Neural crest cell (in vitro differentiated cells): ENCODE data around the gene RHOT1. TPM values are rescaled to one million over a fixed set of nuclear protein-coding genes. Genes with fewer than 3 reads are reported as not detected.
"Not testable (repeated sequence)": the region's sequence is repeated elsewhere in the genome, so short reads cannot be mapped to it uniquely, and the experiment has no call there.

Experiments used
- DNase-seq: peaks from one replicate; pipeline ENCODE4 v3.0.0; 2021; ENCODE audit warnings: low read depth, mixed read lengths, low spot score
- H3K27ac Mint-ChIP-seq: one replicate; pipeline ENCODE4 v1.8.0; 2021; ENCODE audit warnings: mild to moderate bottlenecking, mixed read lengths; ENCODE audit not compliant: unreplicated experiment
- H3K27me3 Mint-ChIP-seq: 2 replicates; pipeline ENCODE4 v1.8.0; 2021; ENCODE audit warnings: low read depth, mild to moderate bottlenecking, mixed read lengths
- H3K36me3 Mint-ChIP-seq: 2 replicates; pipeline ENCODE4 v1.8.0; 2021; ENCODE audit warnings: low read depth, mild to moderate bottlenecking, mixed read lengths
- H3K4me1 Mint-ChIP-seq: 2 replicates; pipeline ENCODE4 v1.8.0; 2021; ENCODE audit warnings: mixed read lengths
- H3K4me3 Mint-ChIP-seq: one replicate; pipeline ENCODE4 v1.8.0; 2021; ENCODE audit warnings: mild to moderate bottlenecking, mixed read lengths
- H3K9me3 Mint-ChIP-seq: 2 replicates; pipeline ENCODE4 v1.8.0; 2021; ENCODE audit warnings: mixed read lengths
- total RNA-seq: library from RNA; stranded (reverse); gene quantifications from 2 replicates; pipeline ENCODE4 v1.2.1, GENCODE V29; 2021
- TF ChIP-seq, protein P1 (sequence below): fragments of 200-600 bp; sonication (generic); conservative IDR thresholded peaks from 2 replicates; pipeline ENCODE4 v1.5.0; 2021; ENCODE audit warnings: antibody characterized with exemption, mild to moderate bottlenecking

The RHOT1 gene
- total RNA-seq, 1 donor from 2014 or later, result 30.1 TPM

DNA sequence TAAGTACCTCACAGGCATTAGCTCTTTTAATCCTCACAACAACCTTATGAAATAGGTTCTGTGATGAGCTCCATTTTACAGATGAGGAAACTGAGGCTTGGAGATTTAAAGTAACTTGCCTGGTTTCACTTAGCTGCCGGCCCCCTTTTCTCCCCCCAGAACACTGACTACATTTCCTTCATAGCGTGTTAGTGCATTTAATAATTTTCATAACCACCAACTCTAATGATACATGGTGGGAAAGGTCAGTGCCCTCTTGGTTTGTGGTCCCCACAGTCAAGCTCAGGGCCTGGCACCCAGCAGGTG, 16.5 kb upstream of the RHOT1 start:
- Mint-ChIP-seq H3K9me3 (peaks cover 1% of the 10 kb centered on the region), H3K27me3 (no peaks in the 10 kb centered on the region), H3K4me1 (peaks cover 13% of the 10 kb centered on the region), H3K27ac (no peak overlapping the region), H3K4me3 (no peak overlapping the region), H3K36me3 (no peaks in the 10 kb centered on the region)
- TF ChIP-seq, protein P1, sequence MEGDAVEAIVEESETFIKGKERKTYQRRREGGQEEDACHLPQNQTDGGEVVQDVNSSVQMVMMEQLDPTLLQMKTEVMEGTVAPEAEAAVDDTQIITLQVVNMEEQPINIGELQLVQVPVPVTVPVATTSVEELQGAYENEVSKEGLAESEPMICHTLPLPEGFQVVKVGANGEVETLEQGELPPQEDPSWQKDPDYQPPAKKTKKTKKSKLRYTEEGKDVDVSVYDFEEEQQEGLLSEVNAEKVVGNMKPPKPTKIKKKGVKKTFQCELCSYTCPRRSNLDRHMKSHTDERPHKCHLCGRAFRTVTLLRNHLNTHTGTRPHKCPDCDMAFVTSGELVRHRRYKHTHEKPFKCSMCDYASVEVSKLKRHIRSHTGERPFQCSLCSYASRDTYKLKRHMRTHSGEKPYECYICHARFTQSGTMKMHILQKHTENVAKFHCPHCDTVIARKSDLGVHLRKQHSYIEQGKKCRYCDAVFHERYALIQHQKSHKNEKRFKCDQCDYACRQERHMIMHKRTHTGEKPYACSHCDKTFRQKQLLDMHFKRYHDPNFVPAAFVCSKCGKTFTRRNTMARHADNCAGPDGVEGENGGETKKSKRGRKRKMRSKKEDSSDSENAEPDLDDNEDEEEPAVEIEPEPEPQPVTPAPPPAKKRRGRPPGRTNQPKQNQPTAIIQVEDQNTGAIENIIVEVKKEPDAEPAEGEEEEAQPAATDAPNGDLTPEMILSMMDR, result no peak
- no peak for DNase-seq

DNA sequence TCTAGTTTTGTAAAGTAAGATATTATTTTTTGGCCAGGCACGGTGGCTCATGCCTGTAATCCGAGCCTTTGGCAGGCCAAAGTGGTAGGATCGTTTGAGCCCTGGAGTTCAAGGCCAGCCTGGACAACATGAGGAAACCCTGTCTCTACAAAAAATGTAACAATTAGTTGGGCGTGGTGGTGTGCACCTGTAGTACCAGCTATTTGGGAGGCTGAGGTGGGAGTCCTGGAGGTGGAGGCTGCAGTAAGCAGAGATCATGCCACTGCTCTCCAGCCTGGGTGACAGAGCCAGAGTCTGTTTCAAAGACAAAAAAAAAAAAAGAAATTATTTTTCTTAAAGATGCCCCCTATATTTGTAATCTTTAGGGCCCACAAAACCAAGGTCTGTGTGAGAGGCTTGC, 16.0 kb upstream of the RHOT1 start:
- Mint-ChIP-seq H3K4me3 (peak overlapping the region; percentile 92), H3K27me3 (no peaks in the 10 kb centered on the region), H3K4me1 (peaks cover 13% of the 10 kb centered on the region), H3K27ac (no peak overlapping the region), H3K36me3 (no peaks in the 10 kb centered on the region), H3K9me3 (peaks cover 3% of the 10 kb centered on the region)
- no peak for DNase-seq
- TF ChIP-seq, protein P1, result no peak

DNA sequence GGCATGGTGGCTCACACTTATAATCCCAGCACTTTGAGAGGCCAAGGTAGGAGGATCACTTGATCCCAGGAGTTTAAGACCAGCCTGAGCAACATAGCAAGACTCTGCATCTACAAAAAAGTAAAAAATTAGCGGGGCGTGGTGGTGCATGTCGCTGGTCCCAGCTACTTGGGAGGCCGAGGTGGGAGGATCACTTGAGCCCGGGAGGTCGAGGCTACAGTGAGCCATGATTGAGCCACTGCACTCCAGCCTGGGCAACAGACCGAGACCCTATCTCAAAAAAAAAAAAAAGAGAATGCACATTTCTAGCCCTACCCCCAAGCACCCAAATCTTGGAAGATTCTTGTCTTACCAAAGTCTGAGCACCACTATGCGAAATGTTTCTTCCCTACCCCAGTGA, 15.6 kb upstream of the RHOT1 start:
- Mint-ChIP-seq H3K9me3 (peaks cover 3% of the 10 kb centered on the region), H3K4me3 (peak overlapping the region; percentile 92), H3K27ac (no peak overlapping the region), H3K27me3 (no peaks in the 10 kb centered on the region), H3K4me1 (peaks cover 13% of the 10 kb centered on the region), H3K36me3 (no peaks in the 10 kb centered on the region)
- TF ChIP-seq, protein P1, result no peak
- DNase-seq, result no peak

DNA sequence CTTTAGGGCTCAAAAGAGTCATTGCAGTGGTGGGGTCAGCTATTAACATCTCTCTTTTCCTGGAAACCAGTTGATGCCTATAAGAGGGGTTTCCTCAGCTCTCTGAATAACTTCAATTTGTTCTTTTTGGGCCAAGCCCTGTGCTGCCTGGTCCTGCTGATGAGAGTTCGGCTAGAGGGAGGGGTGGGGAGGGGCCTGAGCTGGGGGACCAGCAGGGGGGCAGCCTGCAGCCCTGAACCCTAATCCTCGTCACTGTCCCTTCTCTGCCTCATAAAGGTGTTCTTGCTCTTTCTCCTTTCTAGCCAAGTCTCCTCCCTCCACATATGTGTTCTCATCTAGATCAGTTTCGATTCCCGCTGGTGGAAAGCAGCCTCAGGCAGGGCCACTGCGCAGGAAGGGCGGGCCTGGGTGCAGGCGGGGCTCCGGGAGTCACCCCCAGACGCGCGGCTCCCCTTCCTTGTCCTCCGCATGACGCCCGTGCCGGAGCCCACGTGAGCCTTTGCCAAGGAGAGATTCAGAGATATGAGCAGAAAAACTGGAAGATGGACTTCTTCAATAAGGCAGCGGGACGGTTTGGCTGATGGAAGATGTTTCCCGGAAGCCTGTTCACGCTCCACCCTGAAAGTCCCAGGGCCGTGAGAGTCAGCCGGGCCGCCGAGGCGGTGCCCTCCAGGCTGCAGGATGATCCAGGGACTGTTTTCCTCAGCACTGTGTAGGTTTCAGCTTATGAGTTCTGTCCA, 15.0 kb upstream of the RHOT1 start:
- Mint-ChIP-seq H3K27me3 (no peaks in the 10 kb centered on the region), H3K27ac (peak overlapping the region; percentile 94), H3K36me3 (no peaks in the 10 kb centered on the region), H3K4me3 (peak overlapping the region; percentile 92), H3K4me1 (peaks cover 13% of the 10 kb centered on the region), H3K9me3 (peaks cover 3% of the 10 kb centered on the region)
- DNase-seq, result peak; percentile 47
- TF ChIP-seq, protein P1, result no peak

DNA sequence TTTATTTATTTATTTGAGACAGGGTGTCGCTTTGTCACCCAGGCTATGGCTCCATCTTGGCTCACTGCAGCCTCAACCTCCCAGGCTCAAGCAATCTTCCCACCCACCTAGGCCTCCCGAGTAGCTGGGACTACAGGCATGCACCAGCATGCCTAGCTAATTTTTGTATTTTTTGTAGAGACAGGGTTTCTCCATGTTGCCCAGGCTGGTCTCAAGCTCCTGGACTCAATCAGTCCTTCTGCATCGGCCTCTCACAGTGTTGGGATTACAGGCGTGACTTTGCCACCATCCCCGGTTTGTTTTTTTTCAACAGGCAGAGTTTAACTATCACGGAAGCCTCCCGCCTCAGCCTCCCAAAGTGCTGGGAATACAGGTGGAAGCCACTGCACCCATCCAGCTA, 13.8 kb upstream of the RHOT1 start:
- not testable (repeated sequence) for H3K36me3 Mint-ChIP-seq, H3K27ac Mint-ChIP-seq, DNase-seq

DNA sequence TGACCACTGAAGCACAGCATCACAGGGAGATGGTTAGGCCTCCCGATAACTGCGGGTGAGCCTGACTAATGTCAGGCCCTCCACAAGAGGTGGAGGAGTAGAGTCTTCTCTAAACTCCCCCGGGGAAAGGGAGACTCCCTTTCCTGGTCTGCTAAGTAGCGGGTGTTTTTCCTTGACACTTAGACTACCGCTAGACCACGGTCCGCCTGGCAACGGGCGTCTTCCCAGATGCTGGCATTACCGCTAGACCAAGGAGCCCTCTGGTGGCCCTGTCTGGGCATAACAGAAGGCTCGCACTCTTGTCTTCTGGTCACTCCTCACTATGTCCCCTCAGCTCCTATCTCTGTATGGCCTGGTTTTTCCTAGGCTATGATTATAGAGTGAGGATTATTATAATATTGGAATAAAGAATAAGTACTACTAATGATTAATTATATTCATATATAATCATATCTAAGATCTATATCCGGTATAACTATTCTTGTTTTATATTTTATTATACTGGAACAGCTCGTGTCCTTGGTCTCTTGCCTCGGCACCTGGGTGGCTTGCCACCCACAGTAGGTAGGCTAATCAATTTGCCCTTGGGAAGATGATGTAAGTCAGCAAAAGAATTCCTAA, 6.7 kb upstream of the RHOT1 start:
- peak; percentile 37 for DNase-seq
- not testable (repeated sequence) for H3K36me3 Mint-ChIP-seq, H3K27ac Mint-ChIP-seq, H3K9me3 Mint-ChIP-seq, H3K4me3 Mint-ChIP-seq, H3K4me1 Mint-ChIP-seq, H3K27me3 Mint-ChIP-seq
- TF ChIP-seq, protein P1, result peak; percentile 52

More for the DNA sequence above, 13.8 kb upstream of the RHOT1 start:
- not testable (repeated sequence) for H3K27me3 Mint-ChIP-seq, H3K9me3 Mint-ChIP-seq
- H3K4me3 Mint-ChIP-seq, result peak overlapping the region; percentile 62
- peaks cover 13% of the 10 kb centered on the region for H3K4me1 Mint-ChIP-seq
